Midbrain (tissue), 1 donor: Measurements from ENCODE around the gene DOK7.
"Not testable (repeated sequence)": the region's sequence is repeated elsewhere in the genome, so short reads cannot be mapped to it uniquely, and the experiment has no call there.

Source experiments
- DNase-seq: peaks from one replicate; lab custom pipeline; 2025; lab: John Stamatoyannopoulos, UW

The DOK7 gene

GRCh38 chr4:3442959-3443749, 20.0 kb upstream of the DOK7 start:
- peak; percentile 15 for DNase-seq

GRCh38 chr4:3443750-3444309, 19.3 kb upstream of the DOK7 start:
- DNase-seq, result no peak

DNA sequence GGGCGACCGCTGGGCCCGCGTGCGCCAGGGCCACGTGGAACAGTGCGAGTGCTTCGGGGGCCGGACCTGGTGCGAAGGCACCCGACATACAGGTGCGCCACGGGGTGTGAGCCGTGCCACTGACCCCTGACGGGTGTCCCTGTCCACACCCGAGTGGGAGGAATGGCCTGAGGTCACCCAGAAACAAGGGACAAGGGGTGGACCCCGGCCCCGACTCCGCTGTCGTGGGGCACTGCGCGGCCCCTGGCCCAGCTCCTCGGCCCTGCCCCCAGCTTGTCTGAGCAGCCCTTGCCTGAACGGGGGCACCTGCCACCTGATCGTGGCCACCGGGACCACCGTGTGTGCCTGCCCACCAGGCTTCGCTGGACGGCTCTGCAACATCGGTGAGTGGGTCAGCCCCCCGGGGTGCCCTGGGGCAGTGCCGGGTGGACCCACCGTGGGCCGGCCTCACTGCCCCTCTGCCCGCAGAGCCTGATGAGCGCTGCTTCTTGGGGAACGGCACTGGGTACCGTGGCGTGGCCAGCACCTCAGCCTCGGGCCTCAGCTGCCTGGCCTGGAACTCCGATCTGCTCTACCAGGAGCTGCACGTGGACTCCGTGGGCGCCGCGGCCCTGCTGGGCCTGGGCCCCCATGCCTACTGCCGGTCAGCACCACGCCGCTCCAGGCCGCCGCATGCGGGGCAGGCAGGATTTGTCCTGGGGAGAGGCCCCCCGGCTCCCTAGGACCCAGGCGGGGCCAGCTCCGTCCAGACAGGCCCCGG, 18.6 kb upstream of the DOK7 start:
- no peak for DNase-seq

GRCh38 chr4:3445111-3445820, 17.8 kb upstream of the DOK7 start:
- no peak for DNase-seq

DNA sequence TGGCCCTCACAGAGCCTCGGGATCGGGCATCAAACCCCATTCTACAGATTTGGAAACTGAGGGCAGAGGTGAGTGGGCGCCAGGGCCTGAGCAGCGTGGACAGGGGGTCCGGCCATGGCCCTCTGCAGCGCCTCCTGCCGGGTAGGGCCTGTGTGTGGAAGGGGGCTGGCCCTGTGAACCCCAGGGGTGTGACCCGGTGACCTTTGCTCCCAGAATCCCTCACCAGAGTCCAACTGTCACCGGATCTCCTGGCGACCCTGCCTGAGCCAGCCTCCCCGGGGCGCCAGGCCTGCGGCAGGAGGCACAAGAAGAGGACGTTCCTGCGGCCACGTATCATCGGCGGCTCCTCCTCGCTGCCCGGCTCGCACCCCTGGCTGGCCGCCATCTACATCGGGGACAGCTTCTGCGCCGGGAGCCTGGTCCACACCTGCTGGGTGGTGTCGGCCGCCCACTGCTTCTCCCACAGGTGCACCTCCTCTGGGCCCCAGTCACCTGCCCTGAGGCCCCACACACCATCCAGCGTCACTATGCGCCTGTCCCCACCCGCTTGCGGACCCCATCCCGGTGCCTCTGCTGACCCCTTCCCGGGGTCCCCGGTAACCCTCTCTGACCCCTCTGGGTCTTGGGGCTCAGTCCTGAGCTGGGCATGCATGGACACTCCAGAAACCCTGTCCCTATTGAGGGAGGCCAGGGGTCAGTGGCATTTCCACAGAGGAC, 17.1 kb upstream of the DOK7 start:
- DNase-seq, result no peak

GRCh38 chr4:3446631-3447320, 16.3 kb upstream of the DOK7 start:
- no peak for DNase-seq

GRCh38 chr4:3447431-3448395, 15.4 kb upstream of the DOK7 start:
- DNase-seq, result no peak

DNA sequence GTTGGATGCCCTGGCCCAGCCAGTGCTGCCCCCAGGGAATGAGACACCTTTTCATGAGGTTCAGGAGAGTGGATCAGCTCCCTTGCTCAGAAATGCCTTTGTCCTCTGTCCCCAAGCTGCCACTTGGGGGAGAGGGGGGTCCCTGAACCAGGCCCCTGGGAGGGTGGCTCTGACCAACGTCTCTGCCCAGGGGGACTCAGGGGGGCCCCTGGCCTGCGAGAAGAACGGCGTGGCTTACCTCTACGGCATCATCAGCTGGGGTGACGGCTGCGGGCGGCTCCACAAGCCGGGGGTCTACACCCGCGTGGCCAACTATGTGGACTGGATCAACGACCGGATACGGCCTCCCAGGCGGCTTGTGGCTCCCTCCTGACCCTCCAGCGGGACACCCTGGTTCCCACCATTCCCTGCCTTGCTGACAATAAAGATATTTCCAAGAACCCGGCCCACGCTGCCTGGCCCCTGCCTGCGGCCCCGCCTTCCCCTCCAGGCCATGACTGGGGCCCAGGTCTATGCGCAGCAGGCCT, 14.0 kb upstream of the DOK7 start:
- no peak for DNase-seq

DNA sequence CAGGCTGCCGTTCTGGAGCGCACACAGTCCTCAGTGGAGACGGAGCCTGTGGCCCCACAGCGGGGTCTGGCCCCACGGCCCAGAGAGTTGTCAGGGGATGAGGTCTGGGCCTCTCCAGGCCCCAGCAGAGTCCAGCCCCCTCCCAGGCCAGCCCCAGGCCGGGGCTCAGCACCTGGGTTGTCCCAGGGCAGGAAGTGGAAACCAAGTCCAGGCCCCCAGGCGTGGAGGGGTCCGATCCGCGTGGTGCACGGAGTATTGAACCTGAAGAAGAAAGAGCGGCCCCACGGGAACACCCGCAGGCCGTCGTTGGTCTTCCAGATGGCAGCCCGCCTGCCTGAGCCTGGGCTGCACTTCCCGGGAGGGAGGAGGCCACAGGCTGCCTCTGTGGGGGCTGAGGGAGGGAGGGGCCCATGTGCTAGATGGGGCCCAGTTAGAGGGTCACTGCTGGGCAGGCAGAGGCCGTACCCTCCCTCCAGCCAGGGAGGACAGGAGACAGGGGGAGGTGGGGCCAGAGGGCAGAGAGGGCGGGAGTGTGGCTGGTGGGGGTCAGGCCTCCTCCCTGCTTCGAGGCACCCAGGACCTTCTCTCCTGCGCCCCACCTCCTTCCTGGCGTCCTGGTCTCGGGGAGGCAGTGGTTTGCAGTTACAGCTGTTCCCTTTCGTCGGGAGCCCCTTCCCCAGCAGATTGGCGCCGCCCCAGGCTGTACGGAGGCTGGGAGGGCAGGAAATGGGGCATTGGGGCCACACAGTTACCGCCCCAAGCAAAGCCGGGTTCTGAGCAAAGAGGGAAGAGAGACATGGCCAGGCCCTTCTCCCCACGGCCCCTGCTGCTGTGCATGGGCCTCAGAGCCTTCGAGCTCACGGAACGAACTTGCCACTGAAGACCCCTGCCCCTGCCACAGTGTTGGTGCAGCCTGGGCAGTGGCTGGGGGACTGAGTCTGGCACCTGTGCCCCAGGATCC, 13.3 kb upstream of the DOK7 start:
- DNase-seq, result no peak

- DNase-seq, result no peak
Measured at GRCh38 chr4:3450643-3451042, 12.5 kb upstream of the DOK7 start.

DNA sequence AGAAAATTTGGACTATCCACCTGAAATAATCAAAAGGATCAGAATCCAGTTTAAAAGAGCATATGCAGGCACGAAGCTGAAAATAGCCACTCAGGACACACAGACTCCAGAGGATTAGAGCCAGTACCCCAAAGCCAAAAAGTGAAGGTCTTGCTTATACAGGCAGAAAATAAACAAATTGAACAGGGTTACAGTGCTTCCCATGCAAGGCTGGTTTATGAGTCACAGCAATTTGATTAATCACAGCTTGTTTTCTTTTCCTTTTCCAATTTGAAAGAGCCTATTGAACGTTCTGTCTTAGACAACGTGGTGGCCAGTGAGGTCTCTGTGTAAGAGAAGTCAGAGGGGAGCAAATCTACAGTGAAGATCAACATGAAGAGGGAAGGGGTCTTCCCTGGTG, 11.2 kb upstream of the DOK7 start:
- no peak for DNase-seq

GRCh38 chr4:3452376-3452775, 10.7 kb upstream of the DOK7 start:
- DNase-seq, result no peak

DNA sequence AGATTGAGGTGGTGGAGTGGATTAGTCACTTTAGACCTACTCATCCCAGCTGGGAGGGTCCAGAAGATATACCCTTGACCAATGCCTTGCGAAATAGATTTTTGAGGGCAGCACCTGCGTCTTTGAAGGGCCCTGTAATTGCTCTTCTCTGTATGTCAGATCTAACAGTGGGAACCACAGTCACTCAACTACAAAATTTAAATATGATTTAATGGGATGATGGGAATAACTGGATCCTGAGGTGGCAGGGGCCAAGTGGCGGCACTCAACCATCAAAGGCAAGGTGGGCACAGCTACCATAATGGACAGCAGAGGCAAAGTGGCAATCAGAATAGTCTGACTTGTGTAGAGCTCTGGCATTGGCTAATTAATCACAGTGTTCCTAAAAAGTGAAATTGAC, 7.5 kb upstream of the DOK7 start:
- DNase-seq, result not testable (repeated sequence)

GRCh38 chr4:3458371-3458770, 4.7 kb upstream of the DOK7 start:
- no peak for DNase-seq

GRCh38 chr4:3459156-3459555, 4.0 kb upstream of the DOK7 start:
- not testable (repeated sequence) for DNase-seq

GRCh38 chr4:3460926-3461325, 2.2 kb upstream of the DOK7 start:
- no peak for DNase-seq

DNA sequence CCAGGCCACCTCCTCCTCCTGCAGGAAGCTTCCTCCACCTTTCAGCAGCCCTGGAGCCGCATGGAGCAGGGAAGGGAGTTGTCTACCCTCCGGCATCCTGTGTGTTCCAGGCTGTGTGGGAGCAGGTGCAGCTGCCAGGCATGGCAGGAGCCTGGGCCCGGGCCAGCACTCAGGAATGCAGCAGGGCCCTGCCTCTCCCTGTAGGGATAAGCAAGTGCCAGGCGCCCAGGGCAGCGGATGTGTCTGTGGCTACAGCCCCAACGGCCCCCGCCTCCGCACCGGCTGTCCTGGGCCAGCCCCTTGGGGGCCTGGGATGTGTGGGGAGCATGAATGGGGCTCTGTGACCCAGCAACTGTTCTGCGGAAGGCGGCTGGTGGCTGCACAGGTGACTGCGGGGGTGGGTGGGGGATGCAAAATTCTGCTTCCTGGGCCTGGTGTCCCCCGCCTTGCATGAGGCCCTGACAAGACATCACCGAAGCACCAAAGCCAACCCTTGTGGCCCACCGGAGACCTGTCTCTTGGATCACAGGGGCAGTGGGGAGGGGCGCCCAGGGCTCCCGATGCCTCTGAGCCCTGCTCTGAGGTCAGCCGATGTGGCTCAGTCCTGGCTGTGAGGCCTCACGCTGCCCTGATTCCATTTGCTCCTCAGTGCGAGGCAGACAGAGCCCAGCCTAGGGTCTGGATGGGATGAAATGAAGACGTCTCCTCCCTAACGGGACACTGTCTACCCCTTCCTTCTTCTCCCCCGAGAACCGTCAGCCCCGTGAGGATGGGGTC, 1.4 kb upstream of the DOK7 start:
- no peak for DNase-seq

DNA sequence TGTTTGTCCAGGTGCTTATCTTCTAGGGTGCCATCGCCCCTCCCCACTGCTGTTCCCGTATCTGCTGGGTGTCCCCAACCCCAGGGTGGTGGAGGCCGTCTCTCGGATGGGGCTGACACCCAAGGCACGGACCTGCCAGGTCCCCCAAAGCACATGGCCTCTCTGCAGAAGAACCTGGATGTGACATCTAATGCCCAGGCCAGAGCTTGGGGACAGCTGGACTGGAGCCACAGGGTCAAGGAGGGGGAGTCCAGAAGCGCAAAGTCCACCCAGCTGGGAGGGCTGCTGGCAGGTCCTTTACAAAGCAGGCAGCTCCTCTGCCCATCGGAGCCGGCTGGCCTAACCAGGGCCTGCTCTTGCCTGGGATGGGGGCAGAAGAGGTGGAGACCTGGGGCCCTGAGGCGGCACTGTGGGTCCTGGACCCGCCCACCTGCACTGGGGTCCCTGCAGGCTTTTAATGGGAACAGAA, 751 bp upstream of the DOK7 start:
- no peak for DNase-seq
